Dendritic cell treated with granulocyte-macrophage colony-stimulating factor and Interleukin-4, amounts not matched to agents 40 ng/mL and 50 ng/mL, for 4 days (primary cell): ENCODE results near the gene NEO1.

Experiments used
- H3K27ac Mint-ChIP-seq: one replicate; pipeline ENCODE4 v1.8.0; 2022; ENCODE audit warnings: mild to moderate bottlenecking, mixed read lengths
- H3K27me3 Mint-ChIP-seq: one replicate; pipeline ENCODE4 v1.8.0; 2022; ENCODE audit warnings: mild to moderate bottlenecking, mixed read lengths
- H3K36me3 Mint-ChIP-seq: one replicate; pipeline ENCODE4 v1.8.0; 2022; ENCODE audit warnings: low read depth, mixed read lengths
- H3K4me1 Mint-ChIP-seq: one replicate; pipeline ENCODE4 v1.8.0; 2022; ENCODE audit warnings: low read depth, mixed read lengths
- H3K4me3 Mint-ChIP-seq: one replicate; pipeline ENCODE4 v1.8.0; 2022; ENCODE audit warnings: mild to moderate bottlenecking, moderate library complexity, mixed read lengths
- H3K9me3 Mint-ChIP-seq: one replicate; pipeline ENCODE4 v1.8.0; 2022; ENCODE audit warnings: mixed read lengths
- intact Hi-C: fragments of 100-400 bp; cut with micrococcal nuclease; formaldehyde crosslinking; loops from one replicate; pipeline ENCODE4 v1.15.0; 2022

NEO1 gene

GRCh38 chr15:73334086-73334485 is 281.8 kb downstream of the NEO1 start:
- Mint-ChIP-seq H3K27me3 (peaks cover 15% of the 10 kb centered on the region), H3K36me3 (no peaks in the 10 kb centered on the region), H3K4me3 (no peak overlapping the region), H3K9me3 (no peaks in the 10 kb centered on the region), H3K27ac (no peak overlapping the region), H3K4me1 (no peaks in the 10 kb centered on the region)
- intact Hi-C loops = no loop called here

GRCh38 chr15:73335026-73335425 is 282.8 kb downstream of the NEO1 start:
- Mint-ChIP-seq H3K9me3 (no peaks in the 10 kb centered on the region), H3K27me3 (peaks cover 15% of the 10 kb centered on the region), H3K36me3 (no peaks in the 10 kb centered on the region), H3K4me1 (no peaks in the 10 kb centered on the region), H3K4me3 (no peak overlapping the region), H3K27ac (no peak overlapping the region)
- intact Hi-C loops = no loop called here

GRCh38 chr15:73335471-73335870 is 283.2 kb downstream of the NEO1 start:
- H3K4me3 Mint-ChIP-seq = no peak overlapping the region
- H3K27me3 Mint-ChIP-seq = peaks cover 15% of the 10 kb centered on the region
- H3K27ac Mint-ChIP-seq = no peak overlapping the region
- H3K9me3 Mint-ChIP-seq = no peaks in the 10 kb centered on the region
- intact Hi-C loops = no loop called here
- no peaks in the 10 kb centered on the region for H3K4me1 Mint-ChIP-seq
- H3K36me3 Mint-ChIP-seq = no peaks in the 10 kb centered on the region

GRCh38 chr15:73336756-73337155 is 284.5 kb downstream of the NEO1 start:
- Mint-ChIP-seq H3K27me3 (peaks cover 15% of the 10 kb centered on the region), H3K27ac (no peak overlapping the region), H3K4me3 (no peak overlapping the region), H3K4me1 (no peaks in the 10 kb centered on the region), H3K9me3 (no peaks in the 10 kb centered on the region), H3K36me3 (no peaks in the 10 kb centered on the region)
- intact Hi-C loops = no loop called here

- Mint-ChIP-seq H3K4me3 (no peak overlapping the region), H3K9me3 (no peaks in the 10 kb centered on the region), H3K27ac (no peak overlapping the region), H3K27me3 (peaks cover 15% of the 10 kb centered on the region), H3K36me3 (no peaks in the 10 kb centered on the region), H3K4me1 (no peaks in the 10 kb centered on the region)
- intact Hi-C loops = no loop called here
Measured at GRCh38 chr15:73337187-73337586, 284.9 kb downstream of the NEO1 start.

- intact Hi-C loops = no loop called here
- no peaks in the 10 kb centered on the region for H3K36me3 Mint-ChIP-seq
- no peaks in the 10 kb centered on the region for H3K9me3 Mint-ChIP-seq
- H3K4me1 Mint-ChIP-seq = no peaks in the 10 kb centered on the region
- peaks cover 17% of the 10 kb centered on the region for H3K27me3 Mint-ChIP-seq
- no peak overlapping the region for H3K27ac Mint-ChIP-seq
- no peak overlapping the region for H3K4me3 Mint-ChIP-seq
Measured at GRCh38 chr15:73338058-73338457, 285.8 kb downstream of the NEO1 start.

- no peak overlapping the region for H3K27ac Mint-ChIP-seq
- intact Hi-C loops = no loop called here
- H3K4me1 Mint-ChIP-seq = no peaks in the 10 kb centered on the region
- H3K36me3 Mint-ChIP-seq = no peaks in the 10 kb centered on the region
- peaks cover 17% of the 10 kb centered on the region for H3K27me3 Mint-ChIP-seq
- no peak overlapping the region for H3K4me3 Mint-ChIP-seq
- no peaks in the 10 kb centered on the region for H3K9me3 Mint-ChIP-seq
Measured at GRCh38 chr15:73338606-73339374, 286.5 kb downstream of the NEO1 start.

GRCh38 chr15:73340502-73341192 is 288.4 kb downstream of the NEO1 start:
- Mint-ChIP-seq H3K36me3 (no peaks in the 10 kb centered on the region), H3K27me3 (peaks cover 12% of the 10 kb centered on the region)
- intact Hi-C loops = no loop called here

GRCh38 chr15:73341886-73342600 is 289.8 kb downstream of the NEO1 start:
- no peaks in the 10 kb centered on the region for H3K4me1 Mint-ChIP-seq
- peaks cover 7% of the 10 kb centered on the region for H3K27me3 Mint-ChIP-seq
- no peaks in the 10 kb centered on the region for H3K9me3 Mint-ChIP-seq
- intact Hi-C loops = no loop called here
- H3K27ac Mint-ChIP-seq = no peak overlapping the region
- H3K4me3 Mint-ChIP-seq = no peak overlapping the region
- H3K36me3 Mint-ChIP-seq = no peaks in the 10 kb centered on the region

More at GRCh38 chr15:73340502-73341192, 288.4 kb downstream of the NEO1 start:
- Mint-ChIP-seq H3K27ac (no peak overlapping the region), H3K4me1 (no peaks in the 10 kb centered on the region), H3K4me3 (no peak overlapping the region), H3K9me3 (no peaks in the 10 kb centered on the region)

- Mint-ChIP-seq H3K4me3 (no peak overlapping the region), H3K9me3 (no peaks in the 10 kb centered on the region), H3K4me1 (no peaks in the 10 kb centered on the region), H3K36me3 (no peaks in the 10 kb centered on the region), H3K27ac (no peak overlapping the region), H3K27me3 (peaks cover 4% of the 10 kb centered on the region)
- intact Hi-C loops = no loop called here
Measured at GRCh38 chr15:73344056-73344455, 291.8 kb downstream of the NEO1 start.

- Mint-ChIP-seq H3K36me3 (no peaks in the 10 kb centered on the region), H3K4me1 (no peaks in the 10 kb centered on the region), H3K27ac (no peak overlapping the region), H3K27me3 (peaks cover 4% of the 10 kb centered on the region), H3K4me3 (no peak overlapping the region), H3K9me3 (no peaks in the 10 kb centered on the region)
- intact Hi-C loops = no loop called here
Measured at GRCh38 chr15:73345658-73346057, 293.4 kb downstream of the NEO1 start.

GRCh38 chr15:73346735-73347312 is 294.6 kb downstream of the NEO1 start:
- Mint-ChIP-seq H3K27me3 (peaks cover 4% of the 10 kb centered on the region), H3K36me3 (no peaks in the 10 kb centered on the region), H3K9me3 (no peaks in the 10 kb centered on the region), H3K4me1 (no peaks in the 10 kb centered on the region), H3K4me3 (no peak overlapping the region), H3K27ac (no peak overlapping the region)
- intact Hi-C loops = no loop called here

- Mint-ChIP-seq H3K27me3 (peaks cover 2% of the 10 kb centered on the region), H3K27ac (no peak overlapping the region), H3K36me3 (no peaks in the 10 kb centered on the region), H3K4me1 (no peaks in the 10 kb centered on the region), H3K4me3 (no peak overlapping the region), H3K9me3 (no peaks in the 10 kb centered on the region)
- intact Hi-C loops = no loop called here
Measured at GRCh38 chr15:73349191-73349590, 296.9 kb downstream of the NEO1 start.

- Mint-ChIP-seq H3K36me3 (no peaks in the 10 kb centered on the region), H3K4me1 (no peaks in the 10 kb centered on the region), H3K4me3 (no peak overlapping the region), H3K27me3 (peaks cover 10% of the 10 kb centered on the region), H3K27ac (no peak overlapping the region), H3K9me3 (no peaks in the 10 kb centered on the region)
- intact Hi-C loops = no loop called here
Measured at GRCh38 chr15:73352082-73352481, 299.8 kb downstream of the NEO1 start.
